NK-92 treated with Interleukin-12 subunit alpha and Interleukin-12 subunit beta, amount 100 ng/mL, for 24 hours (cell line): Measurements from ENCODE around the gene DOK6.

Experiments
- DNase-seq: peaks from one replicate; lab custom pipeline; 2025; lab: John Stamatoyannopoulos, UW

DOK6 gene

GRCh38 chr18:69754108-69754507 lies 353.4 kb downstream of the DOK6 start:
- no peak for DNase-seq

GRCh38 chr18:69755041-69755440 lies 354.4 kb downstream of the DOK6 start:
- no peak for DNase-seq

GRCh38 chr18:69755856-69756496 lies 355.3 kb downstream of the DOK6 start:
- DNase-seq = no peak

GRCh38 chr18:69757733-69758132 lies 357.0 kb downstream of the DOK6 start:
- no peak for DNase-seq

GRCh38 chr18:69758458-69758857 lies 357.8 kb downstream of the DOK6 start:
- DNase-seq = no peak

GRCh38 chr18:69759046-69759445 lies 358.4 kb downstream of the DOK6 start:
- no peak for DNase-seq

- DNase-seq = no peak
Measured at GRCh38 chr18:69763002-69763401, 362.3 kb downstream of the DOK6 start.

GRCh38 chr18:69763821-69764220 lies 363.1 kb downstream of the DOK6 start:
- no peak for DNase-seq

GRCh38 chr18:69770238-69770637 lies 369.6 kb downstream of the DOK6 start:
- DNase-seq = no peak

GRCh38 chr18:69774831-69775230 lies 374.1 kb downstream of the DOK6 start:
- no peak for DNase-seq

GRCh38 chr18:69777248-69777647 lies 376.6 kb downstream of the DOK6 start:
- DNase-seq = no peak

- no peak for DNase-seq
Measured at GRCh38 chr18:69778680-69779079, 378.0 kb downstream of the DOK6 start.

GRCh38 chr18:69780851-69781250 lies 380.2 kb downstream of the DOK6 start:
- DNase-seq = no peak

GRCh38 chr18:69784815-69785214 lies 384.1 kb downstream of the DOK6 start:
- no peak for DNase-seq

- DNase-seq = no peak
Measured at GRCh38 chr18:69785466-69785865, 384.8 kb downstream of the DOK6 start.

- no peak for DNase-seq
Measured at GRCh38 chr18:69786427-69786826, 385.7 kb downstream of the DOK6 start.

- DNase-seq = no peak
Measured at GRCh38 chr18:69787825-69788547, 387.3 kb downstream of the DOK6 start.

- no peak for DNase-seq
Measured at GRCh38 chr18:69789794-69790193, 389.1 kb downstream of the DOK6 start.

GRCh38 chr18:69790649-69791048 lies 390.0 kb downstream of the DOK6 start:
- DNase-seq = no peak

- DNase-seq = no peak
Measured at GRCh38 chr18:69795791-69796190, 395.1 kb downstream of the DOK6 start.

- DNase-seq = no peak
Measured at GRCh38 chr18:69804776-69805501, 404.3 kb downstream of the DOK6 start.

- DNase-seq = no peak
Measured at GRCh38 chr18:69808399-69808798, 407.7 kb downstream of the DOK6 start.

- no peak for DNase-seq
Measured at GRCh38 chr18:69813559-69813958, 412.9 kb downstream of the DOK6 start.
